SK-N-SH treated with all-trans-retinoic acid at 6 μM for 48 hours (cell line): ENCODE measurements around the gene ZNF771.

Source experiments
- ATAC-seq: fragments of 200-7000 bp; cut with Tn5 transposase; 3 replicates; pipeline ENCODE4 v1.9.1; 2020; ENCODE audit warnings: mild to moderate bottlenecking, moderate library complexity
- ARNTL ChIP-seq: fragments of 450-650 bp; formaldehyde crosslinking; IDR thresholded peaks from 2 replicates; pipeline ENCODE4 v1.5.0; 2020; ENCODE audit warnings: low read depth, mild to moderate bottlenecking, moderate library complexity, borderline replicate concordance
- BACH2 ChIP-seq: fragments of 250-450 bp; sonication (Bioruptor Pico); IDR thresholded peaks from 2 replicates; pipeline ENCODE4 v1.9.0; 2021; ENCODE audit warnings: mild to moderate bottlenecking, borderline replicate concordance
- CREB5 ChIP-seq: fragments of 250-450 bp; sonication (Bioruptor Pico); IDR thresholded peaks from 2 replicates; pipeline ENCODE4 v1.5.1; 2020; ENCODE audit warnings: low read depth, mild to moderate bottlenecking, moderate library complexity
- CSDC2 ChIP-seq: fragments of 250-450 bp; sonication (Bioruptor Pico); IDR thresholded peaks from 2 replicates; pipeline ENCODE4 v1.5.0; 2020; ENCODE audit warnings: mild to moderate bottlenecking, moderate library complexity
- CSRNP3 ChIP-seq: fragments of 250-450 bp; sonication (Bioruptor Pico); IDR thresholded peaks from 2 replicates; pipeline ENCODE4 v1.5.1; 2021; ENCODE audit warnings: mild to moderate bottlenecking, moderate library complexity
- ESRRG ChIP-seq: fragments of 250-450 bp; sonication (Bioruptor Pico); IDR thresholded peaks from 2 replicates; pipeline ENCODE4 v1.6.1; 2021; ENCODE audit warnings: mild to moderate bottlenecking
- GLIS3 ChIP-seq: fragments of 250-450 bp; sonication (Bioruptor Pico); IDR thresholded peaks from 2 replicates; pipeline ENCODE4 v1.5.0; 2020; ENCODE audit warnings: mild to moderate bottlenecking, moderate library complexity
- PATZ1 ChIP-seq: fragments of 250-450 bp; sonication (Bioruptor Pico); IDR thresholded peaks from 2 replicates; pipeline ENCODE4 v1.8.0; 2020; ENCODE audit warnings: mild to moderate bottlenecking, moderate library complexity, borderline replicate concordance
- POU6F1 ChIP-seq: fragments of 250-450 bp; sonication (Bioruptor Pico); IDR thresholded peaks from 2 replicates; pipeline ENCODE4 v1.8.0; 2021; ENCODE audit warnings: low read depth, mild to moderate bottlenecking, moderate library complexity, borderline replicate concordance
- PPARA ChIP-seq: fragments of 250-450 bp; sonication (Bioruptor Pico); IDR thresholded peaks from 2 replicates; pipeline ENCODE4 v1.5.0; 2020; ENCODE audit warnings: mild to moderate bottlenecking, borderline replicate concordance
- RARB ChIP-seq: fragments of 250-450 bp; sonication (Bioruptor Pico); IDR thresholded peaks from 2 replicates; pipeline ENCODE4 v1.8.0; 2021; ENCODE audit warnings: mild to moderate bottlenecking, moderate library complexity
- SNAI2 ChIP-seq: fragments of 250-450 bp; sonication (Bioruptor Pico); IDR thresholded peaks from 2 replicates; pipeline ENCODE4 v1.5.0; 2020; ENCODE audit warnings: mild to moderate bottlenecking, moderate library complexity
- TCF4 ChIP-seq: fragments of 250-450 bp; sonication (Bioruptor Pico); IDR thresholded peaks from 2 replicates; pipeline ENCODE4 v1.8.0; 2021; ENCODE audit warnings: mild to moderate bottlenecking, moderate library complexity, borderline replicate concordance
- TOX ChIP-seq: fragments of 250-450 bp; sonication (Bioruptor Pico); IDR thresholded peaks from 2 replicates; pipeline ENCODE4 v1.8.0; 2021; ENCODE audit warnings: mild to moderate bottlenecking, moderate library complexity, borderline replicate concordance
- ZFP3 ChIP-seq: fragments of 250-450 bp; sonication (Bioruptor Pico); IDR thresholded peaks from 2 replicates; pipeline ENCODE4 v1.5.0; 2020; ENCODE audit warnings: mild to moderate bottlenecking, moderate library complexity
- ZFP30 ChIP-seq: fragments of 450-650 bp; formaldehyde crosslinking; IDR thresholded peaks from 2 replicates; pipeline ENCODE4 v1.5.0; 2022; ENCODE audit warnings: mild to moderate bottlenecking, moderate library complexity
- ZNF565 ChIP-seq: fragments of 450-650 bp; formaldehyde crosslinking; conservative IDR thresholded peaks from 2 replicates; pipeline ENCODE4 v1.5.0; 2020; ENCODE audit warnings: low read depth, mild to moderate bottlenecking, moderate library complexity
- ZNF8 ChIP-seq: fragments of 450-650 bp; formaldehyde crosslinking; IDR thresholded peaks from 2 replicates; pipeline ENCODE4 v1.5.0; 2020; ENCODE audit warnings: mild to moderate bottlenecking, moderate library complexity

Gene ZNF771

GRCh38 chr16:30377812-30378235, 29.6 kb upstream of the ZNF771 start:
- ATAC-seq: peak; percentile 62
- peak; percentile 13; the same call in 1 of the 2 replicates for TF ChIP-seq ZNF8 (CRISPR knock-in tag)
- no peak for TF ChIP-seq TCF4 (CRISPR knock-in tag)
- TF ChIP-seq BACH2: no peak
- TF ChIP-seq PATZ1 (CRISPR knock-in tag): 0 out of 2 replicates have a peak, but pooled peaks have one; percentile 9
- no peak for TF ChIP-seq POU6F1 (CRISPR knock-in tag)
- peak; percentile 63; the same call in 1 of the 2 replicates for TF ChIP-seq CSDC2 (CRISPR knock-in tag)
- TF ChIP-seq CREB5 (CRISPR knock-in tag): no peak
- 0 out of 2 replicates have a peak, but pooled peaks have one; percentile 26 for TF ChIP-seq GLIS3

- ATAC-seq: peak; percentile 97
- TF ChIP-seq CSRNP3 (CRISPR knock-in tag) (no peak), CSDC2 (CRISPR knock-in tag) (no peak), ARNTL (CRISPR knock-in tag) (no peak), RARB (CRISPR knock-in tag) (no peak), PPARA (CRISPR knock-in tag) (no peak), ZFP30 (CRISPR knock-in tag) (no peak), SNAI2 (no peak), TOX (CRISPR knock-in tag) (no peak), ZFP3 (CRISPR knock-in tag) (no peak), ESRRG (no peak), ZNF8 (CRISPR knock-in tag) (no peak), POU6F1 (CRISPR knock-in tag) (no peak), GLIS3 (no peak), ZNF565 (no peak)
- TF ChIP-seq, all 23 proteins: peak for 0
Observed at GRCh38 chr16:30378236-30379157, 28.9 kb upstream of the ZNF771 start.

- ATAC-seq: no peak
Observed at GRCh38 chr16:30379158-30379783, 28.1 kb upstream of the ZNF771 start.

More at GRCh38 chr16:30379158-30379783, 28.1 kb upstream of the ZNF771 start:
- TF ChIP-seq CSDC2 (CRISPR knock-in tag): no peak
- no peak for TF ChIP-seq POU6F1 (CRISPR knock-in tag)
- TF ChIP-seq, all 23 proteins: peak for 0
